Left ventricle myocardium inferior (tissue), 1 donor: ENCODE data around the gene NUP62. TPM values are rescaled to one million over a fixed set of nuclear protein-coding genes. Genes with fewer than 3 reads are reported as not detected.

ENCODE experiments used
- DNase-seq: peaks from one replicate; pipeline ENCODE4 v3.0.0-alpha.2; 2020
- H3K27ac ChIP-seq: fragments of 200-600 bp; replicated peaks from 2 replicates; pipeline ENCODE4 v1.8.0; 2021
- H3K27me3 ChIP-seq: fragments of 200-600 bp; 2 replicates; pipeline ENCODE4 v1.8.0; 2021; ENCODE audit warnings: low read depth
- H3K36me3 ChIP-seq: fragments of 200-600 bp; 2 replicates; pipeline ENCODE4 v1.8.0; 2021
- H3K4me1 ChIP-seq: fragments of 200-600 bp; 2 replicates; pipeline ENCODE4 v1.8.0; 2021
- H3K4me3 ChIP-seq: fragments of 200-600 bp; 2 replicates; pipeline ENCODE4 v1.8.0; 2021; ENCODE audit warnings: mild to moderate bottlenecking, moderate library complexity
- H3K9me3 ChIP-seq: fragments of 200-600 bp; replicated peaks from 2 replicates; pipeline ENCODE4 v1.8.0; 2021
- CTCF ChIP-seq: fragments of 200-600 bp; IDR thresholded peaks from 2 replicates; pipeline ENCODE4 v1.8.0; 2021; ENCODE audit warnings: antibody characterized with exemption, mild to moderate bottlenecking, borderline replicate concordance
- intact Hi-C: fragments of 100-400 bp; cut with micrococcal nuclease; formaldehyde crosslinking; loops from one replicate; pipeline ENCODE4 v1.11.0; 2022
- total RNA-seq: library from RNA; stranded (reverse); fragmentation: NEBNext Ultra II Directional; extraction: Animal tissue kit (Norgen Biotek cat#: 25700); gene quantifications from one replicate; pipeline ENCODE4 v1.2.1, GENCODE V29; 2021
- donor health status: DM: no; HTN: yes; CAD: no; lungs with severe emphysema.

The NUP62 gene
- total RNA-seq, 1 donor from 2014 or later, result 28.4 TPM

GRCh38 chr19:49889038-49889686 lies 40.1 kb downstream of the NUP62 start:
- H3K9me3 ChIP-seq, result no peaks in the 10 kb centered on the region
- H3K27ac ChIP-seq, result no peak overlapping the region
- DNase-seq, result no peak
- H3K36me3 ChIP-seq, result peaks cover 32% of the 10 kb centered on the region
- intact Hi-C loops, result no loop called here
- no peak overlapping the region for H3K4me3 ChIP-seq
- no peak for TF ChIP-seq CTCF
- peaks cover 29% of the 10 kb centered on the region for H3K4me1 ChIP-seq
- H3K27me3 ChIP-seq, result peaks cover 24% of the 10 kb centered on the region

- Histone ChIP-seq H3K9me3 (no peaks in the 10 kb centered on the region), H3K4me1 (peaks cover 29% of the 10 kb centered on the region), H3K27me3 (peaks cover 24% of the 10 kb centered on the region), H3K4me3 (no peak overlapping the region), H3K27ac (no peak overlapping the region), H3K36me3 (peaks cover 39% of the 10 kb centered on the region)
- TF ChIP-seq CTCF, result no peak
- no peak for DNase-seq
- intact Hi-C loops, result no loop called here
Measured at GRCh38 chr19:49888510-49888824, 40.8 kb downstream of the NUP62 start.

- peaks cover 29% of the 10 kb centered on the region for H3K4me1 ChIP-seq
- no peak overlapping the region for H3K4me3 ChIP-seq
- peaks cover 20% of the 10 kb centered on the region for H3K27me3 ChIP-seq
- no peak for DNase-seq
- no peak overlapping the region for H3K27ac ChIP-seq
- intact Hi-C loops, result no loop called here
- peaks cover 45% of the 10 kb centered on the region for H3K36me3 ChIP-seq
- no peaks in the 10 kb centered on the region for H3K9me3 ChIP-seq
- no peak for TF ChIP-seq CTCF
Measured at GRCh38 chr19:49887665-49888509, 41.4 kb downstream of the NUP62 start.

GRCh38 chr19:49887037-49887664 lies 42.2 kb downstream of the NUP62 start:
- H3K4me3 ChIP-seq, result no peak overlapping the region
- H3K27me3 ChIP-seq, result peaks cover 15% of the 10 kb centered on the region
- H3K9me3 ChIP-seq, result no peaks in the 10 kb centered on the region
- DNase-seq, result no peak
- H3K4me1 ChIP-seq, result peaks cover 29% of the 10 kb centered on the region
- peaks cover 52% of the 10 kb centered on the region for H3K36me3 ChIP-seq
- intact Hi-C loops, result no loop called here
- no peak overlapping the region for H3K27ac ChIP-seq
- TF ChIP-seq CTCF, result no peak

GRCh38 chr19:49884760-49885159 lies 44.5 kb downstream of the NUP62 start:
- Histone ChIP-seq H3K9me3 (no peaks in the 10 kb centered on the region), H3K27ac (no peak overlapping the region), H3K4me3 (no peak overlapping the region), H3K36me3 (peaks cover 76% of the 10 kb centered on the region), H3K27me3 (peaks cover under 1% of the 10 kb centered on the region), H3K4me1 (peaks cover 24% of the 10 kb centered on the region)
- TF ChIP-seq CTCF, result no peak
- intact Hi-C loops, result no loop called here
- DNase-seq, result no peak
